Measurements from ENCODE around the gene CALCOCO2.
"Not testable (repeated sequence)": the region's sequence is repeated elsewhere in the genome, so short reads cannot be mapped to it uniquely, and the experiment has no call there.

CALCOCO2 gene

GRCh38 chr17:48825446-48826381 is 5.1 kb upstream of the CALCOCO2 start:
- DNase-seq: no peak

DNA sequence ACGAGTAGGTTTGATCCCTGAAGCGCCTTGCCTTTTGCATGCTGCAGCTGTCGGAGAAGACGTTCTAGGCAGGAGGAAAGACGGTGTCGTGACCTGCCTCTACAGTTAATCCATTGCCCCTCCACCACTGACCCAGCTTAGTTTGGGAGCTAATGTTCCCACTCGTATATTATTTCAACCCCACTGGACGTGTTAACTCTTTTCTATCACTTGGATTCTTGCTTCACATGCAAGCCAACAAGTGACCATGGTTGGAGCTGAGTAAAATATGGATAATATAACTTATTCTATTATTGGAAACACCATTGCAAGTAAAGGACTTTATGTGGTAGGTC is 681 bp downstream of the CALCOCO2 start:
- no peak for DNase-seq

GRCh38 chr17:48834973-48835372 is 4.1 kb downstream of the CALCOCO2 start:
- no peak for DNase-seq

DNA sequence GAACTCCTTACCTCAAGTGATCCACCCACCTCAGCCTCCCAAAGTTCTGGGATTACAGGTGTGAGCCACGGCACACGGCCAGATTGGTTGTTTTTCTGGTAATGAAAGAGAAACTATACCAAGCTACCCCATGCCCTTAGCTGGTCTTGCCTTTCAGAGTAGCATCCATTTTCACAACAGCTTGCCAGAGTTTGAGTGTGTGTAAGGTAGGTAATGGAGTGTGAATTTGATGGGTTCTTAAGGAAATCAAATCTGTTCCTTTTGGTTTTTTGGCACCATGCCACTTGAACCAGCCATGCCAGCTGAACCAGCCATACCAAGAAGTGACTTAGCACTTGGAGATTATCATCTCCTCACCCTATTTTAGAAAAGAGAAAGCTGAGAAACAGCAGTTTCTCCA is 5.1 kb downstream of the CALCOCO2 start:
- DNase-seq: no peak

DNA sequence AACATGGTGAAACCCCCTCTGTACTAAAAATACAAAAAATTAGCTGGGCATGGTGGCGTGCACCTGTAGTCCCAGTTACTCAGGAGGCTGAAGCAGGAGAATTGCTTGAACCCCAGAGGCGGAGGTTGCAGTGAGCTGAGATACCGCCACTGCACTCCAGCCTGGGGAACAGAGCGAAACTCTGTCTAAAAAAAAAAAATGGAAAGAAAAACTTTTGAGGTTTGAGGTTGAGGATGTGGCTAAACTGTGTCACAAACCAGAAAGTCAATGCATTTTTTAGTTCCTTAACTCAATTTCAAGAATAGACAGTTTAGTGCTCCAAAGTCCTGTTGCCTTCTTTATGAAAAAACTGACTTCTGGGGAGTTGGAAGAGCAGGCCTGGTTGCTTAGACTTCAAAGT is 6.6 kb downstream of the CALCOCO2 start:
- DNase-seq: not testable (repeated sequence)

- no peak for DNase-seq
Measured at GRCh38 chr17:48840441-48840840, 9.6 kb downstream of the CALCOCO2 start.

- no peak for DNase-seq
Measured at GRCh38 chr17:48841395-48841831, 10.6 kb downstream of the CALCOCO2 start.

- DNase-seq: no peak
Measured at GRCh38 chr17:48842746-48843145, 11.9 kb downstream of the CALCOCO2 start.

GRCh38 chr17:48843187-48843900 is 12.5 kb downstream of the CALCOCO2 start:
- DNase-seq: no peak

DNA sequence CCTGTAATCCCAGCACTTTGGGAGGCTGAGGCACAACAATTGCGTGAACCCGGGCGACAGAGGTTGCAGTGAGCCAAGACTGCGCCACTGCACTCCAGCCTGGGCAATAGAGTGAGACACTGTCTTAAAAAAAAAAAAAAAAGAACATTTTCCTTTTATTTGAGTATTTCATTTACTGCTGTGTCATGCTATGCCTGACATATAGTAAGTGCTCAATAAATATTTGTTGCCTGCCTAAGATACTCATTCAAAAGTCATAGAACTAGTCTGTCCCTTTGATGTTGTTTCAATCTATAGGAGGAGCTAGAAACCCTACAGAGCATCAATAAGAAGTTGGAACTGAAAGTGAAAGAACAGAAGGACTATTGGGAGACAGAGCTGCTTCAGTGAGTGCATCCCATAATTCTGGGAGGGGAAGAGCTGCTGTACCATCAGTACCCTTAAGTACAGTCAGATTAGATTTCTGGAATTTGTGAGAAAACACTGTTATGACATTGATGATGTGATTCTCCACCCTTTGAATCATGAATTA is 20.0 kb downstream of the CALCOCO2 start:
- DNase-seq: no peak

- no peak for DNase-seq
Measured at GRCh38 chr17:48854774-48855476, 24.1 kb downstream of the CALCOCO2 start.

DNA sequence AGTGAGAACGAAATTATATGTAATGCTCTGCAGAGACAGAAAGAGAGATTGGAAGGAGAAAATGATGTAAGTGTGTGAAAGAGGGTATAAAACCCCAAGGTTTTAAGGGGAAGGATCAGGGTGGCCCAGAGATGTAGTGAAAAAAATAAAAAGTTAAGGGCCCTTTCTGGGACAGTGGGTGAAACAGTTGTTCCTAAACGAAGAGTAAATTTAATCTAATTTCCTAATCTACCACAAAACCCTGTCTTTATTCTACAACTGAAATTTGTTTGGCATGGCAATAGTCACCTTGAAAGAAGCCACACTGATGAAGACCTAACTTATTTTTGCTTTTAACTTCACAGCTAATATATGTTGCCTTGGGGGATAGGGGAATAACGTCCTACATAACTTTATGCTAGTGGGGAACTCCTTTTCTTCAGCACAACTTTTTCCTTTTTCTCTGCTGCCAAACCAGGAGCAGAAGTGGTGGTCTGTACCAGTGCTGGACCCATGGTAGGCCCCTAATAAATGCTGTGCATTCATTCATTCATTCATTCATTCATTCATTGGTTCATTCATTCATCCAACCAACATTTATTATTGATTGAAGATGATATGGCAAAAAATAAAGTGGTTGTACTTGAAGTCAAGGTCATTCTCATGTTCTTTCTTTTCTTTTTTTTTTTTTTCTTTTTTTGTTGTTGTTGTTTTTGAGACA is 25.4 kb downstream of the CALCOCO2 start:
- DNase-seq: no peak

- DNase-seq: no peak
Measured at GRCh38 chr17:48860034-48860433, 29.2 kb downstream of the CALCOCO2 start.

DNA sequence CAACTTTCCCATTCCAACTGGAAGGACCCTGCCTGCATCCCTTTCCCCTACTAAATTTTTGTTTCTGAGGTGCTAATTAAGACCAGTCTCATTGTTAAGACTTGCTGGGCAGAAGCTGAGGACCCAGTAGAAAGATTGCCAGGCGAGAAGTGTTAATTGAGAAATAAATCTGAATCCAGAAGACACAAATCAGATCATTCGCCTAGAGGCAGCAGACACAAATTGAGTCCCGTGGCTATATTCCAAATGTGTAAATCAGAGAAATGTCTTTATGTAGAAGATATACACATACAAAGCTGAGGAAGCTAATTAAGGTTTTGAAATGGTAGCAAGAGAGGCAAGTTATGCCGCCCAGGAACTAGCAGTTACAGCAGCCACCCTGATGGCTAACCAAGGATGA is 29.6 kb downstream of the CALCOCO2 start:
- no peak for DNase-seq

DNA sequence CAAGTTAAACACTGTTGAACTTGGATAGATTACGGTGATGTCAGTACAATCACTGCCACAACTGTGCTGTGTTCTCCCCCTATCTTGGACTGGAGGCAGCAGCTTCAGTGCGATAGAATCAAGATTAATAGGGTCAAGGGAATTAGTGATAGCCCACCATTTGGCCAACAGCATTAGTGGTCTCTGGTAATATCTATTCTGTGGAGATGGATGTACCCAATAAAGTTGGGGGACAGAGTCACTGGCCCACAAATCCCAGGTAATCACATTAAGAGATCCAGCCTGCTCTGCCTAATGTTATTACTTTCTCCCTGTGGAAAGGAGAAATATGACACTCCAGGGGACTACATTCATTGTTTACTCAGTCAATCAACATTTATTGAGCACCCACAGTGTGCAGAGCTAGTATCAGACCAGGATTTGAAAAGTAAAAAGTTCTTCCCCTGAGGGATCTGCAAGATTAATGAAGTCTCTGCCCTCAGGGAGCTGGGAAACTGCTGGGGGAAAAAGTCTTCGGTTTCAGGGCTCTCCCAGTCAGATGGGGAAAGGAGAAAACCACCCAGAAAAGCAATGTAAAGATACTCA is 38.2 kb downstream of the CALCOCO2 start:
- no peak for DNase-seq

- DNase-seq: no peak
Measured at GRCh38 chr17:48869821-48870318, 39.0 kb downstream of the CALCOCO2 start.

DNA sequence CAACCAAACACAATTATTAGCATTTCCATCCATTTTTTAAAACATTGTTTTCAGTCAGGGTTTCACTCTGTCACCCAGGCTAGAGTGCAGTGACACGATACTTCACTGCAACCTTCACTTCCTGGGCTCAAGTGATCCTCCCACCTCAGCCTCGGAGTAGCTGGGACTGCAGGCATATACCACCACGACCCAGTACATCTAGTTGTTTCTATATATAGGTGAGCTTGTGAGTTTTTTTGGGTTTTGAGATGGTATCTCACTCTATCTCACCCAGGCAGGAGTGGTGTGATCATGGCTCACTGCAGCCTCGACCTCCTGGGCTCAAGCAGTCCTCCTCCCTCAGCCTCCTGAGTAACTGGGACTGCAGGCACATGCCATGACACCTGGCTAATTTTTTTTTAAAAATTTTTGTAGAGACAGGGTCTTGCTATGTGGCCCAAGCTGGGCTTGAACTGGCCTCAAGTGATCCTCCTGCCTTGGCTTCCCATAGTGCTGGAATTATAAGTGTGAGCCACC is 40.3 kb downstream of the CALCOCO2 start:
- DNase-seq: no peak

- DNase-seq: no peak
Measured at GRCh38 chr17:48871551-48872351, 40.9 kb downstream of the CALCOCO2 start.

- DNase-seq: not testable (repeated sequence)
Measured at GRCh38 chr17:48872409-48872808, 41.6 kb downstream of the CALCOCO2 start.

GRCh38 chr17:48873209-48873608 is 42.4 kb downstream of the CALCOCO2 start:
- DNase-seq: no peak

Data from NCI-H187 (cell line).